ENCODE measurements around the gene FGR.
"Not testable (repeated sequence)": the region's sequence is repeated elsewhere in the genome, so short reads cannot be mapped to it uniquely, and the experiment has no call there.

The FGR gene

DNA sequence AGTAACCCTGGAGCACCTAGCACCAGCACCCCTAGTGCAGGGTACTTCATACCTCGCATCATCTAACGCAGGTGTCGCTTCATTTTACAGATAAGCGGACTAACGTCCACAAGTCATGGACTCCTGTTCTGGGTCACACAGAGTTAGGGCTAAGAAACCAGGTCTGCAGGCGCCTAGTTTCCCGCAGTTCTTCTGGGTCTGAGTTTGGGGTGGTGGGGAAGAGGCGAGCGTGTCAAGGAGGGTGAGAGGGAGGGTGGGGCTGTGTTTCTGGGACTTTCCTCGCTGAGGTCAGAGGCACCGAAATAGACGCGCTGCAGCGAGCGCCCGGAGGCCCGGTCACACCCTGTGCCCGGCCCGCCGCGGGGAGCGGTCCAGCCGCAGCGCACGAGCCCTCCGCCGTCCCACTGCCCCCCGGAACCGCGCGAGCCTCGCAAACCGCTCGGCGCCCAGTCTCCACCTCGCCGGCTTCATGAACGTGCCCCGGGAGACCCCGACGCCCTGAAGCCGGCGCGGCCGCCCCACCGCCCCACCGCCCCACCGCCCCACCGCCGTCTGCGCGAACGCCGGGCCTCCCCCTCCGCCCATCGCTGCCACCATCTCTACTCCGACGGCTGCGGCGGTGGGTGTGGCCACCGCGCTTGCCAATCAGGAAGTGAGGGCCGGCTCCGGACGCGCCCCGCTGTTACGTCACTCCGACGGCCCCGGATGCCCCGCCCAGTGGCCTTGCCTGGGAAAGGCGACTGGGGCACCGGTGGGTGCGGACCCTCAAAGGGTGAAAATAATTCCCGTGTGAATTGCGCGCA lies 24.7 kb upstream of the FGR start:
- DNase-seq = peak; percentile 84

- no peak for DNase-seq
These were observed 24.0 kb upstream of the FGR start for GRCh38 chr1:27658951-27659496.

- no peak for DNase-seq
These were observed 21.3 kb upstream of the FGR start for GRCh38 chr1:27656157-27656893.

DNA sequence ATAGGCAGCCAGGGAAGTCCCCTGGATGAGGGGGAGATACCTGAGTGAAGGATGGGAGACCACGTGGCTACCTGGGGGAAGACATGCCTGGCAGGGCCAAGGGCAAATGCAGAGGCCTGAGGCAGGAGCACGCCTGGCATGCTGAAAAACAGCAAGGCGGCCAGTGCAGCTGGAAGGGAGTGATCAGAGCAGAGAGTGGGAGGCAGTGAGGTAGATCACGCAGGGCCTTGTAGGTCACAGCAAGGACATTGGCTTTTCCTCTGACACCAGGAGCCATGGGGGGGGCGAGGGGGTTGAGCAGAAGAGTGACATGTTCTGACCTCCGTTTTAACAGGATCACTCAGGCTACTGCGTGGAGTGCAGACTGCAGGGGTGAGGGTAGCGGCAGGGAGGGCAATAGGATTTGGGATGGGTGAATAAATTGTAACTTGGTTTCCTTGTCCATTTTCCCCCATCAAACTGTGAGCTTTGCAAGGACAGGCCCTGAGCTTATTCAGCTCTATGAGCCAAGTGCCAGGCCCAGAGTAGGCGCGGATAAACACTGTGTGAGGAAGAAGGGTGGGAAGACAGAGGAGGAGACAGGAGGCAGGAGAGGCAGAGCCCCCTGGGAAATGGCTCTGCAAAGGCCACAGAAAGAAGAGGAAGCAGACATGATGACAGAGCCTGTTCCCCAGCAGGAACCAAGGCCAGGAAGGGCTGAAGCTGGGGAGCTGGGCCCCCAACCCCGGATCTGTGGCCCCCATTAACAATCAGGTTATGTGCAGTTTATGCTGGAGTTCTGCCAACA lies 20.4 kb upstream of the FGR start:
- no peak for DNase-seq

DNA sequence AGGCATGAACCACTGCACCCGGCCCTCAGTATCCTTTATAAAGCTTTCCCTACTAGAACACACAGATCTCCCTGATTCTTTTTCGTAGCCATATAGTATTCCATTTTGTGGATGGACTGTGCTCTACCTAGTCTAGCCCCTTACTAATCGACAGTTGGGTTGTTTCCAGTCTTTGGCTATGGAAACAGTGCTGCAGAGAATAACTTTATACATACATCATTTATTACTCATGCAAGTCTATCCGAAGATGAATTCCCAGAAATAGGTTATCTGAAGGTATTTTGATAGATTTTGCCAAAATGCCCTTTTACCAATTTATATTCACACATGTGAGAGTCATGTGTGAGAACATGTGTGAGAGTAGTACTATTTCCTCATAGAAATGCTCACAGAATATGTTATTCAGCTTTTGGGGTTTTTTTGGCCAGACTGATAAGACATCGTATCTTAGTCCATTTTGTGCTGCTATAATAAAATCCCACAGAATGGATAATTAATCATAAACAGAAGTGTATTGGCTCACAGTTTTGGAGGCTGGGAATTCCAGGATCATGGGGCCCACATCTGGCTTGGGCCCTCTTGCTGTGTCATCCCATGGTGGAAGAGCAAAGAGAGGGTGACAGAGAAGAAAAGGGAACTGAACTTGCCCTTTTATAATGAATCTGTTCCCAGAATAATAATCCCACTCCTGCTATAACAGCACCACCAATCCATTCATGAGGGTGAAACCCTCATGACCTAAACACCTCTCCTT lies 17.3 kb upstream of the FGR start:
- DNase-seq = no peak

GRCh38 chr1:27650539-27651175 lies 15.7 kb upstream of the FGR start:
- no peak for DNase-seq

- no peak for DNase-seq
These were observed 15.2 kb upstream of the FGR start for GRCh38 chr1:27650171-27650538.

DNA sequence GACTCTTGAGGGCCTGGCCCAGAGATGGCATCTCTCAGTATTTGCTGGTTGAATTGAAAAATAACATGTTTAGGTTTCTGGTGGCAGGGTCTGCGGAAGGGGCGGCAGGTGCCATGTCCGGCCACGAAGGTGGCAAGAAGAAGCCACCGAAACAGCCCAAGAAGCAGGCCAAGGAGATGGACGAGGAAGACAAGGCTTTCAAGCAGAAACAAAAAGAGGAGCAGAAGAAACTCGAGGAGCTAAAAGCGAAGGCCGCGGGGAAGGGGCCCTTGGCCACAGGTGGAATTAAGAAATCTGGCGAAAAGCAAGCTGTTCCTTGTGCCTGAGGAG lies 14.3 kb upstream of the FGR start:
- no peak for DNase-seq

- DNase-seq = no peak
These were observed 13.8 kb upstream of the FGR start for GRCh38 chr1:27648602-27649305.

DNA sequence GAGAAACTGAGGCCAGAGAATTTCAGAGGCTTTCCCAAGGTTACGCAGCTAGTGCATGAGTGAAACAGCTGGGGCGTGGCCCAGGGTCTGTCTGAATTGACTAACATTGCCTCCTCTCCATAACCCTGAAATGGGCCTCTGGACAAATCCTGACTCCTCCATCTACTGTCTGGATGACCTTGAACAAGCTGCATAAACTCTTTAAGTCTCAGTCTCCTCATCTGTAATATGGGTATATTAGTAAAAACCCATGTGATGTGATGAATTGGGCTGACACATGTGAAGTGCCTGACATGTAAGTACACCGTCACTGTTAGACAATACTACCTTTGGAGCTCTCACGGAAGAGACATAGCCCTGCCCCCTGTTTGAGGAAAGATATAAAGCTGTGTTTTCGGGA lies 12.3 kb upstream of the FGR start:
- DNase-seq = no peak

DNA sequence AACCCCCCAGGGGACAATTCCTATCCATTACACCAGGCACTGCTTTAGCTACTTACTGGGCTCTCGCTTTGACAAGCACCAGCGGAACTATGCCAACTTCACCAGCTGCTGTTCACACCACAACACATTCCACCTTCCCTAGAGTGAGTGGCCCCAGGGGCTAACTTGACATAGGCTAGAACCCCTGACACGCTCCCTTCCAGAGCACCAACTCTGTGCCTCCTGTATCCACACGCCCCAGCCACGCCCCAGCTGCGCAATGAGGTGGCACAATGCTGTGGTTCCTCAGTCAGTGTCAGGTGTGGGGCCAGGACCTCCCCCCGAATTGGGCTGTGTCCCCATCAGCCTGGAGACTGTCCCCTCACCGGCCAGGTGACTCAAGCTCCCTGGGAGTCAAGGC lies 11.7 kb upstream of the FGR start:
- no peak for DNase-seq

DNA sequence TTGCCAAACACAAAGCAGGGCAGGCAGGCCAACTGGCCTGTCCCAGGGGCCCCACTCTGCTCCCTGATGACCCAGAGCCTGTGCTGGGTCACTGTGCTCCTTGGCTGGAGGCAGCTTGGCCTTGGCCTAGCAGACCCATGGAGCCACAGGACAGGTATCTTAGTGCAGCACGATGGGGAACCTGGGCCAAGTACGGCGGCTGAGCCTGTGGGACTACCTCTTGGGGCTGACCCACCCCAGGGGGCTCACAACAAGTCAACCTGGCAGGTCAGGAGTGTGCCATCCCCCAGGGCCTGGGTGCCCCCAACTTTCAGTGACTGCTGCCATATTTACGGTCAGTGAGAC lies 10.1 kb upstream of the FGR start:
- no peak for DNase-seq

- no peak for DNase-seq
These were observed 9.5 kb upstream of the FGR start for GRCh38 chr1:27644369-27645070.

DNA sequence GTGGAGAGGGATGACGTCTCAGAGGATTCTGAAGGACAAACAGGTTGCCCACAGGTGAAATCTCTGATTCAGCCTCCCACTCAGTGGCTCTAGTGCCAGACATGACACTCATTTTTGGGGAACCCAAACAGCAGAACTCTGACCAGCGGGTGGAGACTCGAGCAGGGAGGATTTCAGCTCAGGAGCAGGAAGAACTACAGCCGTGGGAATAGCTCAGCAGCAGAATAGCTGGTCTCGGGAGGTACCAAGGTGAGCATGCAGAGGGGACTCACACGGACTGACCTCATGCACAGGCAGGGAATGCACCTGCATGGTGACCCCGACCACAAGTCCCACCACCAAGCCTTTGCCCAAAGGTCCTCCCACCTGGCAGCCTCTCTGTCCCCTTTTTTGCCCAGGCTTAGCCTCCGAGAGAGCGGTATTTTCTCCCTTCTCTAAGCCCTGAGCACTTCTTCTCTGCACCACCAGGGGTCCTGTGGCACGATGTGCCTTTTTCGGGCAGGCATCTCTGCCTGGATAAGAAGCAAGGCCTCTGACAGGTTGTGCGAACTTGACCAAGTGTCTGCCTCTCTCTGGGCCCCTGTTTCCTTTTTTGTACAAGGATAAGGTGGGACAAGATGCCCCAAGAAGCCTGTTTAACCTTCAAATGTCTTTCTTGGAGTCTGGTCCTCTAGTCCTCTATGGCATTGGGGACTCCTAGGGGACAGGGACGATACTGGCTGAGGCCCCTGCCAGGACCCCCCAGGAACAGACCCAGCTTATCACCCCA lies 8.8 kb upstream of the FGR start:
- DNase-seq = no peak

DNA sequence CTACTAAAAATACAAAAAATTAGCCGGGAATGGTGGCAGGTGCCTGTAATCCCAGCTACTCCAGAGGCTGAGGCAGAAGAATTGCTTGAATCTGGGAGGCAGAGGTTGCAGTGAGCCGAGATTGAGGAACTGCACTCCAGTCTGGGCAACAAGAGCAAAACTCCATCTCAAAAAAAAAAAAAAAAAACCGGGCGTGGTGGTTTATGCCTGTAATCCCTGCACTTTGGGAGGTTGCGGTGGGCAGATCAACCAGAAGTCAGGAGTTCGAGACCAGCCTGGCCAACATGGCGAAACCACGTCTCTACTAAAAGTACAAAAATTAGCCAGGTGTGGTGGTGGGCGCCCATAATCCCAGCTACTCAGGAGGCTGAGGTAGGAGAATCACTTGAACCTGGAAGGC lies 5.5 kb upstream of the FGR start:
- DNase-seq = not testable (repeated sequence)

DNA sequence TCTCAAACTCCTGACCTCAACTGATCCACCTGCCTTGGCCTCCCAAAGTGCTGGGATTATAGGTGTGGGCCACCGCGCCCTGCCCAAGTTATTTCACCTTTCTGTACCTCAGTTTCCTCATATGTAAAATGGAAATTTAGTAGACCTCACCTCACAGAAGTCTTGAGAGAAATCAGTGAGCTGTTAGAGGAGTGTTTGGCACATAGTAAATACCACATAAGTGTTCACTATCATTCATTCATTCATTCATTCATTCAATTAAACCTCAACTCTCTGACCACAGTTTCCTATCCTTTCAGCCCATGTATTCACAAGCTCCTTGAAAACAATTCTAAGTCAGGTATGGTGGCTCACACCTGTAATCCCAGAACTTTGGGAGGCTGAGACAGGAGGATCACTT lies 3.8 kb upstream of the FGR start:
- DNase-seq = no peak

- DNase-seq = no peak
These were observed 3.2 kb upstream of the FGR start for GRCh38 chr1:27638047-27638734.

- no peak for DNase-seq
These were observed 584 bp upstream of the FGR start for GRCh38 chr1:27635396-27636142.
